IMR-90 (cell line): Measurements from ENCODE around the gene MAML2.

Source experiments
- CTCF ChIP-seq: conservative IDR thresholded peaks from 2 replicates; pipeline ENCODE4 v1.5.1; 2012; ENCODE audit warnings: mild to moderate bottlenecking, low read depth, low read length, improper control_type of control experiment
- MAZ ChIP-seq: IDR thresholded peaks from 2 replicates; pipeline ENCODE4 v1.6.1; 2012; ENCODE audit warnings: low read depth, mild to moderate bottlenecking, low read length, improper control_type of control experiment, moderate library complexity, borderline replicate concordance
- MXI1 ChIP-seq: IDR thresholded peaks from 2 replicates; pipeline ENCODE4 v1.6.1; 2012; ENCODE audit warnings: low read depth, mild to moderate bottlenecking, low read length, moderate library complexity, borderline replicate concordance
- NFE2L2 ChIP-seq: fragments of 150-350 bp; IDR thresholded peaks from 2 replicates; pipeline ENCODE4 v1.6.1; 2016; ENCODE audit warnings: low read depth, mild to moderate bottlenecking, low read length
- POLR2A ChIP-seq: IDR thresholded peaks from 2 replicates; pipeline ENCODE4 v1.6.1; 2012; ENCODE audit warnings: mild to moderate bottlenecking, low read depth, low read length

GRCh38 chr11:96162816-96163499, 180.0 kb downstream of the MAML2 start:
- no peak for TF ChIP-seq CTCF
- TF ChIP-seq POLR2A, result no peak
- no peak for TF ChIP-seq MXI1
- no peak for TF ChIP-seq MAZ
- no peak for TF ChIP-seq NFE2L2
